ENCODE results near the gene LLCFC1.

DNA sequence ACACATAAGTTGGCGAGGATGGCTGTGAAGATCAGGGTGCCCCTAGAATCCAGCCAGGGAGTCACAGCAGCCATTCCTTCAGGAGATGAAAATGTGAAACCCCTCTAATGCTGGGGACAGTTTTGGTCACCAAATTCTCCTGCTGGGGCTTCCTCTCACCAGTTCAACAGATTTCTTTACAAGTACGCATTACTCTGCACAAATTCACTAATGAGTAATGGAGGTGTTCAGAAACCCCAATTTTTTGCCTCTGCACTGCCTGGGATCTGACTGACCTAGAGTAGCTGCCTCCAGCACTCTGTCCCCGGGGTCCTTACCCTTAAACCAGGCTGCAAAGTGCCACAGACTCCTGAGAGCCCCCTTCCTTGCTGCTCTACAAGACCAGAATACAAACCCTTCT is 21.8 kb upstream of the LLCFC1 start:
- TF ChIP-seq, protein P1, sequence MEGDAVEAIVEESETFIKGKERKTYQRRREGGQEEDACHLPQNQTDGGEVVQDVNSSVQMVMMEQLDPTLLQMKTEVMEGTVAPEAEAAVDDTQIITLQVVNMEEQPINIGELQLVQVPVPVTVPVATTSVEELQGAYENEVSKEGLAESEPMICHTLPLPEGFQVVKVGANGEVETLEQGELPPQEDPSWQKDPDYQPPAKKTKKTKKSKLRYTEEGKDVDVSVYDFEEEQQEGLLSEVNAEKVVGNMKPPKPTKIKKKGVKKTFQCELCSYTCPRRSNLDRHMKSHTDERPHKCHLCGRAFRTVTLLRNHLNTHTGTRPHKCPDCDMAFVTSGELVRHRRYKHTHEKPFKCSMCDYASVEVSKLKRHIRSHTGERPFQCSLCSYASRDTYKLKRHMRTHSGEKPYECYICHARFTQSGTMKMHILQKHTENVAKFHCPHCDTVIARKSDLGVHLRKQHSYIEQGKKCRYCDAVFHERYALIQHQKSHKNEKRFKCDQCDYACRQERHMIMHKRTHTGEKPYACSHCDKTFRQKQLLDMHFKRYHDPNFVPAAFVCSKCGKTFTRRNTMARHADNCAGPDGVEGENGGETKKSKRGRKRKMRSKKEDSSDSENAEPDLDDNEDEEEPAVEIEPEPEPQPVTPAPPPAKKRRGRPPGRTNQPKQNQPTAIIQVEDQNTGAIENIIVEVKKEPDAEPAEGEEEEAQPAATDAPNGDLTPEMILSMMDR (IDR thresholded peaks at IDR 0.05; ENCODE audit: borderline replicate concordance, extremely low read depth, low read length, poor library complexity, severe bottlenecking), result no peak
- TF ChIP-seq EZH2 (IDR thresholded peaks at IDR 0.05; ENCODE audit: borderline replicate concordance, low read depth, low read length, severe bottlenecking), result no peak

Data from DND-41 (cell line).